IPS-NIHi11 (cell line): ENCODE measurements around the gene ELOB.
A peak's percentile ranks its signal among the peaks of the same experiment; 100 is the strongest.
"Not testable (repeated sequence)": the region's sequence is repeated elsewhere in the genome, so short reads cannot be mapped to it uniquely, and the experiment has no call there.

Experiments used
- DNase-seq: peaks from one replicate; pipeline ENCODE4 v3.0.0; 2012; ENCODE audit warnings: mixed read lengths, low spot score

The ELOB gene

GRCh38 chr16:2745116-2745890 lies 31.8 kb downstream of the ELOB start:
- DNase-seq, result no peak

GRCh38 chr16:2744711-2745110 lies 32.4 kb downstream of the ELOB start:
- DNase-seq, result no peak

- no peak for DNase-seq
Observed at GRCh38 chr16:2743007-2743810, 33.9 kb downstream of the ELOB start.

- DNase-seq, result no peak
Observed at GRCh38 chr16:2742323-2743006, 34.6 kb downstream of the ELOB start.

GRCh38 chr16:2741168-2741567 lies 35.9 kb downstream of the ELOB start:
- DNase-seq, result no peak

GRCh38 chr16:2740476-2740875 lies 36.6 kb downstream of the ELOB start:
- DNase-seq, result no peak

GRCh38 chr16:2739625-2740430 lies 37.3 kb downstream of the ELOB start:
- no peak for DNase-seq

GRCh38 chr16:2738615-2739014 lies 38.5 kb downstream of the ELOB start:
- no peak for DNase-seq

- DNase-seq, result no peak
Observed at GRCh38 chr16:2737895-2738418, 39.1 kb downstream of the ELOB start.

- DNase-seq, result peak; percentile 58
Observed at GRCh38 chr16:2737238-2737605, 39.9 kb downstream of the ELOB start.

- no peak for DNase-seq
Observed at GRCh38 chr16:2736476-2737237, 40.4 kb downstream of the ELOB start.

GRCh38 chr16:2734844-2735515 lies 42.1 kb downstream of the ELOB start:
- no peak for DNase-seq

- no peak for DNase-seq
Observed at GRCh38 chr16:2728034-2728433, 49.0 kb downstream of the ELOB start.

GRCh38 chr16:2726923-2727322 lies 50.2 kb downstream of the ELOB start:
- no peak for DNase-seq

GRCh38 chr16:2724816-2725348 lies 52.2 kb downstream of the ELOB start:
- DNase-seq, result no peak

- no peak for DNase-seq
Observed at GRCh38 chr16:2724088-2724676, 52.9 kb downstream of the ELOB start.

GRCh38 chr16:2721634-2722173 lies 55.4 kb downstream of the ELOB start:
- DNase-seq, result not testable (repeated sequence)
